ENCODE data around the gene RNU1-3.
"Not testable (repeated sequence)": the region's sequence is repeated elsewhere in the genome, so short reads cannot be mapped to it uniquely, and the experiment has no call there.

DNA sequence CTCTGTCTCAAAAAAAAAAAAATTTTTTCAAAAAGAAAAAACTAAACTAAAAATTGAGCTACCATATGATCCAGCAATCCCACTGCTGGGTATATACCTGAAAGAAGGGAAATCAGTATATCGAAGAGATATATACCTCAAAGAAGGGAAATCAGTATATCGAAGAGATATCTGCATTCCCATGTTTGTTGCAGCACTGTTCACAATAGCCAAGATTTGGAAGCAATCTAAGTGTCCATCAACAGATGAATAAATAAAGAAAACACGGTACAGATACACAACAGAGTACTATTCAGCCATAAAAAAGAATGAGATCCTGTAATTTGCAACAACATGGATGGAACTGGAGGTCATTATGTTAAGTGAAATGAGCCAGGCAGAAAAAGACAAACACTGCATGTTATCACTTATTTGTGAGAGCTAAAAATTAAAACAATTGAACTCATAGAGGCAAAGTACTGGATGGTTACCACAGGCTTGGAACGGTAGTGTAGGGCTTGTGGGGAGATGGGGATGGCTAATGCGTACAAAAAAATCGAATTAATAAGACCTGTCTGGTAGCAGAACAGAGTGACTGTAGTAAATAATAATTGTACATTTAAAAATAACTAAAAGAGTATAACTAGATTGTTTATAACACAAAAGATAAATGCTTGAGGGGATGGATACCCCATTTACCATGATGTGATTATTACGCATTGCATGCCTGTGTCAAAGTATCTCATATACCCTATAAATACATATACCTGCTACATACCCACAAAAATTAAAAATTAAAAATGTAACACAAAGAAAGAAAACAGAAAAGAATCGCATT is 25.4 kb downstream of the RNU1-3 start:
- not testable (repeated sequence) for TF ChIP-seq POLR2A (IDR thresholded peaks at IDR 0.05)
- TF ChIP-seq, protein P1, sequence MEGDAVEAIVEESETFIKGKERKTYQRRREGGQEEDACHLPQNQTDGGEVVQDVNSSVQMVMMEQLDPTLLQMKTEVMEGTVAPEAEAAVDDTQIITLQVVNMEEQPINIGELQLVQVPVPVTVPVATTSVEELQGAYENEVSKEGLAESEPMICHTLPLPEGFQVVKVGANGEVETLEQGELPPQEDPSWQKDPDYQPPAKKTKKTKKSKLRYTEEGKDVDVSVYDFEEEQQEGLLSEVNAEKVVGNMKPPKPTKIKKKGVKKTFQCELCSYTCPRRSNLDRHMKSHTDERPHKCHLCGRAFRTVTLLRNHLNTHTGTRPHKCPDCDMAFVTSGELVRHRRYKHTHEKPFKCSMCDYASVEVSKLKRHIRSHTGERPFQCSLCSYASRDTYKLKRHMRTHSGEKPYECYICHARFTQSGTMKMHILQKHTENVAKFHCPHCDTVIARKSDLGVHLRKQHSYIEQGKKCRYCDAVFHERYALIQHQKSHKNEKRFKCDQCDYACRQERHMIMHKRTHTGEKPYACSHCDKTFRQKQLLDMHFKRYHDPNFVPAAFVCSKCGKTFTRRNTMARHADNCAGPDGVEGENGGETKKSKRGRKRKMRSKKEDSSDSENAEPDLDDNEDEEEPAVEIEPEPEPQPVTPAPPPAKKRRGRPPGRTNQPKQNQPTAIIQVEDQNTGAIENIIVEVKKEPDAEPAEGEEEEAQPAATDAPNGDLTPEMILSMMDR (IDR thresholded peaks at IDR 0.05): not testable (repeated sequence)
